CD14-positive monocyte (primary cell): Measurements from ENCODE around the gene PDPN. TPM values are rescaled to one million over a fixed set of nuclear protein-coding genes. Genes with fewer than 3 reads are reported as not detected.

Source experiments
- DNase-seq, 3 donors: peaks; one replicate each; pipeline ENCODE4 v3.0.0-alpha.2; 2011 to 2022
- H2AFZ ChIP-seq: 2 replicates; pipeline ENCODE4 v1.6.0; 2012; ENCODE audit warnings: mild to moderate bottlenecking, low read depth, low read length, inconsistent platforms; ENCODE audit not compliant: insufficient read depth, poor library complexity, severe bottlenecking
- H3K27ac ChIP-seq, 2 donors: 1 replicate in 1 of 2; 2 replicates in 1 of 2; pipeline ENCODE4 v1.5.1; 2012 to 2013; ENCODE audit warnings: low read length in 2 of 2, control low read depth in 1 of 2, inconsistent platforms in 1 of 2, low read depth in 1 of 2, mild to moderate bottlenecking in 1 of 2
- H3K27me3 ChIP-seq, 2 donors: one replicate each; pipeline versions ENCODE4 v1.6.0 to v1.6.1; 2011 to 2013; ENCODE audit warnings: low read length in 2 of 2; ENCODE audit not compliant: control insufficient read depth in 2 of 2, insufficient read depth in 2 of 2
- H3K36me3 ChIP-seq, 2 donors: replicated peaks in 1 of 2; 1 replicate in 1 of 2; 2 replicates in 1 of 2; pipeline versions ENCODE4 v1.5.1 to v1.6.1; 2012 to 2013; ENCODE audit warnings: low read length in 2 of 2, control low read depth in 1 of 2, inconsistent platforms in 1 of 2, mild to moderate bottlenecking in 1 of 2; ENCODE audit not compliant: insufficient read depth in 2 of 2, control insufficient read depth in 1 of 2
- H3K4me1 ChIP-seq, 2 donors: 1 replicate in 1 of 2; 2 replicates in 1 of 2; pipeline versions ENCODE4 v1.5.1 to v1.6.1; 2012 to 2013; ENCODE audit warnings: low read length in 2 of 2, control low read depth in 1 of 2, inconsistent platforms in 1 of 2, mild to moderate bottlenecking in 1 of 2, moderate library complexity in 1 of 2; ENCODE audit not compliant: insufficient read depth in 2 of 2, control insufficient read depth in 1 of 2
- H3K4me2 ChIP-seq: replicated peaks from 2 replicates; pipeline ENCODE3; 2012; ENCODE audit warnings: low read length, moderate library complexity, mild to moderate bottlenecking; ENCODE audit not compliant: poor library complexity, severe bottlenecking; ENCODE audit errors: extremely low read depth
- H3K4me3 ChIP-seq, 3 experiments: fragments of 200-600 bp in 1 of 3; sonication (generic) in 1 of 3; replicated peaks in 1 of 3; 1 replicate in 2 of 3; 2 replicates in 1 of 3; pipeline ENCODE4 v1.5.1; 2011 to 2013; ENCODE audit warnings: low read length in 3 of 3, mild to moderate bottlenecking in 3 of 3, control low read depth in 2 of 3, low read depth in 2 of 3, inconsistent platforms in 1 of 3, moderate library complexity in 1 of 3
- H3K79me2 ChIP-seq: 2 replicates; pipeline ENCODE4 v1.6.0; 2012; ENCODE audit warnings: mild to moderate bottlenecking, control low read depth, inconsistent platforms, low read length, moderate library complexity; ENCODE audit not compliant: insufficient read depth
- H3K9ac ChIP-seq: 2 replicates; pipeline ENCODE4 v1.6.0; 2017; ENCODE audit warnings: low read length, mild to moderate bottlenecking; ENCODE audit not compliant: insufficient read depth, poor library complexity, severe bottlenecking
- H3K9me3 ChIP-seq, 2 donors: replicated peaks in 1 of 2; 1 replicate in 1 of 2; 2 replicates in 1 of 2; pipeline versions ENCODE4 v1.5.1 to v1.6.1; 2012 to 2013; ENCODE audit warnings: low read length in 2 of 2, control low read depth in 1 of 2; ENCODE audit not compliant: control insufficient read depth in 1 of 2, insufficient read depth in 1 of 2
- H4K20me1 ChIP-seq: 2 replicates; pipeline ENCODE4 v1.6.0; 2012; ENCODE audit warnings: mild to moderate bottlenecking, low read length, control low read depth, moderate library complexity; ENCODE audit not compliant: insufficient read depth
- H3K27ac Mint-ChIP-seq, 7 donors: one replicate each; pipeline ENCODE4 v1.8.0; 2020; ENCODE audit warnings: mild to moderate bottlenecking in 7 of 7, mixed read lengths in 7 of 7, moderate library complexity in 6 of 7, inconsistent platforms in 2 of 7
- H3K27me3 Mint-ChIP-seq, 3 donors: one replicate each; pipeline ENCODE4 v1.8.0; 2021 to 2022; ENCODE audit warnings: low read depth in 3 of 3, mild to moderate bottlenecking in 3 of 3, mixed read lengths in 3 of 3, moderate library complexity in 3 of 3, inconsistent platforms in 1 of 3
- H3K36me3 Mint-ChIP-seq, 2 donors: one replicate each; pipeline ENCODE4 v1.8.0; 2020; ENCODE audit warnings: mixed read lengths in 2 of 2, inconsistent platforms in 1 of 2, mild to moderate bottlenecking in 1 of 2
- H3K4me1 Mint-ChIP-seq: one replicate; pipeline ENCODE4 v1.8.0; 2020; ENCODE audit warnings: mild to moderate bottlenecking, mixed read lengths
- H3K4me3 Mint-ChIP-seq, 2 donors: one replicate each; pipeline ENCODE4 v1.8.0; 2020; ENCODE audit warnings: mild to moderate bottlenecking in 2 of 2, mixed read lengths in 2 of 2, moderate library complexity in 1 of 2
- H3K9me3 Mint-ChIP-seq, 7 donors: one replicate each; pipeline ENCODE4 v1.8.0; 2020 to 2022; ENCODE audit warnings: mixed read lengths in 7 of 7, mild to moderate bottlenecking in 6 of 7, moderate library complexity in 6 of 7, inconsistent platforms in 2 of 7
- WGBS: methylation state at CpG from one replicate; pipeline ENCODE4 v1.1.5; 2013; ENCODE audit warnings: missing lambda C conversion rate; ENCODE audit not compliant: insufficient coverage; 5-methylcytosine and 5-hydroxymethylcytosine counted together
- intact Hi-C, 2 donors: fragments of 100-400 bp; cut with micrococcal nuclease; formaldehyde crosslinking; loops; one replicate each; pipeline versions ENCODE4 v1.15.0 to v1.15.1; 2023
- polyA plus RNA-seq, 3 donors: library from polyadenylated mRNA; depleted of rRNA in 1 of 3; unstranded in 2 of 3; stranded (reverse) in 1 of 3; fragments of 300-500 nt in 2 of 3; fragments of >200 nt in 1 of 3; fragmentation: Illumina TruSeq in 2 of 3; gene quantifications; 1 replicate in 2 of 3; 2 replicates in 1 of 3; pipeline ENCODE4 v1.2.3, GENCODE V29; 2012 to 2021
- TF ChIP-seq, protein P1 (sequence below): fragments of 200-600 bp; IDR thresholded peaks from one replicate; pipeline ENCODE4 v1.8.0; 2022; ENCODE audit warnings: antibody characterized with exemption, mild to moderate bottlenecking

Gene PDPN
- polyA plus RNA-seq, 3 donors: not detected

DNA sequence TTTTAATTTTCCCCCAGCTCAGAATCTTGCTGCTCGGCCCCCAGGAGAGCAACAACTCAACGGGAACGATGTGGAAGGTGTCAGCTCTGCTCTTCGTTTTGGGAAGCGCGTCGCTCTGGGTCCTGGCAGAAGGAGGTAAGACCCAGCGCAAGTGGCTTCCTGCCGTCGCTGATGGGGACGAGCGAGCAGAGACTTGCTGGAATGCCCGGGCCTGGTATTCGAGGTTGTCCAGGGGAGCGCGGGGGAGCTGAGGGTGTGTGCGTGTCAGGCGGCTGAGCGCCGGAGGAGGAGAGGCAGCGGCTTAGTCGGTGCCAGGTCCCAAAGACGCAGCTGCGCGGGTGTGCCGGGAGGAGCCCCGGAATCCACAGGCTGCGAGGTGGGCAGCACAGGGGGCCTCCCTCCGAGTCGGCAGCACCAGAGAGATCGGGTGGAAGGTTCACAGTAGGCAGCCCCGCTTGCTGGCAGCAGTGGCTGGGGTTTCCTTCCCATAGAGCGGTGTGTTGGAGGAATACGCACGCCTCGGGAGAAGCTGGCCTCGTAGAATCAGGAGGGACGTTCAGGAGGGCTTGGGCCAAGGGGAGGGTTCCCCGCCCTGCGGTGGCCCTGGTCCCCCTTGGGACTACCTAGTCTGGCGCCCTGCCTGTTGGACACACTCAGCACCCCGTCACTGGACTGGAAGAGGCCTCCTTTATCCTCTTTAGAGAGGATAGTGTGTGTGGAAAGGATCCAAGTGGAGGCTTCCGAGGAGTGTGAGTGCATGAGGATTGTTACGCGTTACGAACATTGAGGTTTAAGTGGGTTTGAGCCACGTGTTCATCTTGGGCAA, 547 bp downstream of the PDPN start:
- H3K36me3 Mint-ChIP-seq: peaks cover 0 to 8% of the 10 kb centered on the region in 2 donors
- 11% methylated on average over 44 of the region's 47 CpGs for WGBS
- peaks cover 71 to 83% (median 71%) of the 10 kb centered on the region in 3 donors for H3K27me3 Mint-ChIP-seq
- Histone ChIP-seq H3K27ac (no peak overlapping the region), H3K4me3 (no peak overlapping the region), H3K27me3 (peaks cover 52 to 81% of the 10 kb centered on the region in 2 donors), H2AFZ (no peak overlapping the region), H3K36me3 (no peaks in the 10 kb centered on the region), H3K9me3 (peaks cover 0 to 27% of the 10 kb centered on the region in 2 donors), H3K4me2 (no peak overlapping the region), H3K4me1 (no peaks in the 10 kb centered on the region), H4K20me1 (no peaks in the 10 kb centered on the region), H3K9ac (no peak overlapping the region), H3K79me2 (no peaks in the 10 kb centered on the region)
- H3K4me3 Mint-ChIP-seq: peak overlapping the region in 1 of 2 donors; percentile 81
- peaks cover 0 to 12% (median 4%) of the 10 kb centered on the region in 7 donors for H3K9me3 Mint-ChIP-seq
- peak overlapping the region in 1 of 7 donors; percentile 18 for H3K27ac Mint-ChIP-seq
- intact Hi-C loops: no loop called here
- TF ChIP-seq, protein P1, sequence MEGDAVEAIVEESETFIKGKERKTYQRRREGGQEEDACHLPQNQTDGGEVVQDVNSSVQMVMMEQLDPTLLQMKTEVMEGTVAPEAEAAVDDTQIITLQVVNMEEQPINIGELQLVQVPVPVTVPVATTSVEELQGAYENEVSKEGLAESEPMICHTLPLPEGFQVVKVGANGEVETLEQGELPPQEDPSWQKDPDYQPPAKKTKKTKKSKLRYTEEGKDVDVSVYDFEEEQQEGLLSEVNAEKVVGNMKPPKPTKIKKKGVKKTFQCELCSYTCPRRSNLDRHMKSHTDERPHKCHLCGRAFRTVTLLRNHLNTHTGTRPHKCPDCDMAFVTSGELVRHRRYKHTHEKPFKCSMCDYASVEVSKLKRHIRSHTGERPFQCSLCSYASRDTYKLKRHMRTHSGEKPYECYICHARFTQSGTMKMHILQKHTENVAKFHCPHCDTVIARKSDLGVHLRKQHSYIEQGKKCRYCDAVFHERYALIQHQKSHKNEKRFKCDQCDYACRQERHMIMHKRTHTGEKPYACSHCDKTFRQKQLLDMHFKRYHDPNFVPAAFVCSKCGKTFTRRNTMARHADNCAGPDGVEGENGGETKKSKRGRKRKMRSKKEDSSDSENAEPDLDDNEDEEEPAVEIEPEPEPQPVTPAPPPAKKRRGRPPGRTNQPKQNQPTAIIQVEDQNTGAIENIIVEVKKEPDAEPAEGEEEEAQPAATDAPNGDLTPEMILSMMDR: no peak
- no peak for DNase-seq
- H3K4me1 Mint-ChIP-seq: peaks cover 12% of the 10 kb centered on the region

DNA sequence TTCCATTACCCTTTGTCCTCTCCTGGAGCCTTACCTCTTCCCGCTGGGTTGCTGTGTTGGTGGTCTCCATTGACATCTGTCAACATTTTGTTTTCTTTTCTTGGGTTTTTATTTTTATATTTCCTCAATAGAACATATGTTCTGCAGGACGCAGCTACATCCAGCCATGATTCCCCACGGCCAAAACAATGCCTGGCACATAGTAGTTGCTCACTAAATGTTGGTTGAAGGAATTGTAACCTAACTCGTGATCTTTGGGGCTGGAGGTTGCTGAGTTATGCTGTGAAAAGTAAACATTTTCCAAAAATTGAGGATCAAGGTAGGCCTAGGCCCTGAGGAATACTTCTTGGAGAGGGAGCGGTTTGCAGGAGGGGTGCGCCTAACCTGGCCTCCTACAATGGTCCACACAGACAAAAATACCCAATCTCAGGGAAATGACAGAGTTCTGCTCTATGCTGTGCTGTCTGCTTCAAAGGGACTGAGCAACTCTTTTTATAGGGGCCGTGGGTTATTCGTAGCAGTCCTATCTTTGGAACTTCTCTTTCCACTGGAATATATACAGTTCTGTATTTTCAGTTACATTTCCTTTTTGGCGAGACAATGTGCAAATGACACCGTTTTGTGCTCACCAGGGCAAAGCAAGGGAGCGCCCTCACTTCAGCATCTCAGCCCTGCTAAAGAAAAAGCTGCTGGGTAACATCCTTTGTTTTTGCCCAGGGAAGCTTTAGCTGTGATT, 1.4 kb downstream of the PDPN start:
- H3K4me2 ChIP-seq: no peak overlapping the region
- TF ChIP-seq, protein P1: no peak
- no peaks in the 10 kb centered on the region for H3K79me2 ChIP-seq
- peaks cover 69 to 78% (median 75%) of the 10 kb centered on the region in 3 donors for H3K27me3 Mint-ChIP-seq
- no peak overlapping the region for H3K27ac ChIP-seq
- no peak overlapping the region for H2AFZ ChIP-seq
- peak overlapping the region in 1 of 2 donors; percentile 81 for H3K4me3 Mint-ChIP-seq
- H3K9me3 Mint-ChIP-seq: peaks cover 0 to 12% (median 4%) of the 10 kb centered on the region in 7 donors
- no peaks in the 10 kb centered on the region for H3K36me3 ChIP-seq
- H3K4me1 ChIP-seq: peaks cover 0 to under 1% of the 10 kb centered on the region in 2 donors
- H3K27ac Mint-ChIP-seq: no peak overlapping the region
- H3K4me1 Mint-ChIP-seq: peaks cover 13% of the 10 kb centered on the region
- peaks cover 0 to 27% of the 10 kb centered on the region in 2 donors for H3K9me3 ChIP-seq
- 52% methylated on average over 6 of the region's 11 CpGs for WGBS
- no peak overlapping the region for H3K9ac ChIP-seq
- no peaks in the 10 kb centered on the region for H4K20me1 ChIP-seq
- no peak overlapping the region for H3K4me3 ChIP-seq
- intact Hi-C loops: no loop called here
- DNase-seq: no peak
- H3K36me3 Mint-ChIP-seq: peaks cover 0 to 8% of the 10 kb centered on the region in 2 donors
- peaks cover 52 to 83% of the 10 kb centered on the region in 2 donors for H3K27me3 ChIP-seq
